SJSA1 (cell line): ENCODE data around the gene PRDM5. TPM values are rescaled to one million over a fixed set of nuclear protein-coding genes. Genes with fewer than 3 reads are reported as not detected.

ENCODE experiments used
- DNase-seq, 2 experiments: peaks; one replicate each; pipeline ENCODE4 v3.0.0-alpha.2; 2015 to 2020; ENCODE audit warnings: low spot score in 2 of 2, low read depth in 1 of 2
- H3K27ac ChIP-seq: fragments of 250-450 bp; sonication (Bioruptor Pico); 2 replicates; pipeline ENCODE4 v1.5.1; 2020; ENCODE audit warnings: mild to moderate bottlenecking, moderate library complexity
- H3K27me3 ChIP-seq: fragments of 250-450 bp; sonication (Bioruptor Pico); replicated peaks from 2 replicates; pipeline ENCODE4 v1.5.1; 2020; ENCODE audit warnings: mild to moderate bottlenecking, moderate library complexity
- H3K36me3 ChIP-seq: fragments of 250-450 bp; sonication (Bioruptor Pico); 2 replicates; pipeline ENCODE4 v1.5.1; 2020; ENCODE audit warnings: mild to moderate bottlenecking
- H3K4me1 ChIP-seq: fragments of 250-450 bp; sonication (Bioruptor Pico); replicated peaks from 2 replicates; pipeline ENCODE4 v1.6.1; 2021; ENCODE audit warnings: mild to moderate bottlenecking
- H3K4me3 ChIP-seq: fragments of 250-450 bp; sonication (Bioruptor Pico); 2 replicates; pipeline ENCODE4 v1.5.1; 2020; ENCODE audit warnings: mild to moderate bottlenecking
- H3K9me3 ChIP-seq: fragments of 250-450 bp; sonication (Bioruptor Pico); replicated peaks from 2 replicates; pipeline ENCODE4 v1.5.1; 2020; ENCODE audit warnings: mild to moderate bottlenecking
- total RNA-seq: library from RNA; depleted of rRNA; stranded (reverse); fragments of >200 nt; shearing (Covaris generic); gene quantifications from 2 replicates; pipeline ENCODE4 v1.2.3, GENCODE V29; 2014

The PRDM5 gene
- total RNA-seq, 1 experiment from 2014 or later, result 11.1 TPM

DNA sequence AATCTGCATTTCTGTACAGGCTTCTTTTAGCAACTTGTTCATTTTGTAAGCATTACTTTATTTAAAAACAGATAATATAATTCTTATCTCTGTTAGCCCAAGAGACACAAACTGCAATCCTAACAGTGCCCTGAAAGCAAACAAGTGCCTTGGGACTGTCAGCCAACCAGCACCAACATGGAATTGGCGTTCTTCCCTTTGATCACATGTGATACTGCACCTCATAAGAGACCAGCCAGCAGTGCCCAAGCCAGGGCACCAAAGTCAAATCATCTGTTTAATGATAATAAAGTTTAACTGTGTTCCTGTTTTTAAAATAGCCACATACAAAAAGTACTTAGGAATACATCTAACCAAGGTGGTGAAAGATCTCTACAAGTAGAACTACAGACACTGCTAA, 223.2 kb downstream of the PRDM5 start:
- no peaks in the 10 kb centered on the region for H3K9me3 ChIP-seq
- H3K4me1 ChIP-seq, result peaks cover 6% of the 10 kb centered on the region; the same call in 1 of the 2 replicates
- DNase-seq, result no peak
- no peak overlapping the region for H3K4me3 ChIP-seq
- H3K27me3 ChIP-seq, result no peaks in the 10 kb centered on the region
- H3K36me3 ChIP-seq, result no peaks in the 10 kb centered on the region
- H3K27ac ChIP-seq, result no peak overlapping the region

DNA sequence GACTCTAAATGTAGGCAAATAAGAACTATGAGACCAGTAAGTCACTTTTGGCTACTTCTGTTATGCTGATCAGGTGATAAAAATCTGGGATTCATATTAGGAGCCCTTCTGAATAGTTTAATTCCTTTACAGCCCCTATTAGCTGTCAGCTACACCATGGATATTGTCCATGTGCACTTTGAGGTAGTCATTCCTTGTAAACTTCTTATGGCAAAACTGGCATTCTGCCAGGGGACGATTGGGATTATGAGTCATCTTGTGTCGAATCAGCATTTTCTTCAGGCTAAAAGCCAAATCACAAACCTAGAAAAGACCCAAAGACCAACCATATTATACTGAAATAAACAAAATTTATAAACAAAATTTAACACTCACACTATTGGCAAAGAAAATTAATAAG, 227.6 kb downstream of the PRDM5 start:
- Histone ChIP-seq H3K27ac (no peak overlapping the region), H3K27me3 (no peaks in the 10 kb centered on the region), H3K4me3 (no peak overlapping the region), H3K4me1 (peaks cover 12% of the 10 kb centered on the region), H3K36me3 (no peaks in the 10 kb centered on the region), H3K9me3 (no peaks in the 10 kb centered on the region)
- DNase-seq, result peak in 1 of 2 experiments; percentile 16

DNA sequence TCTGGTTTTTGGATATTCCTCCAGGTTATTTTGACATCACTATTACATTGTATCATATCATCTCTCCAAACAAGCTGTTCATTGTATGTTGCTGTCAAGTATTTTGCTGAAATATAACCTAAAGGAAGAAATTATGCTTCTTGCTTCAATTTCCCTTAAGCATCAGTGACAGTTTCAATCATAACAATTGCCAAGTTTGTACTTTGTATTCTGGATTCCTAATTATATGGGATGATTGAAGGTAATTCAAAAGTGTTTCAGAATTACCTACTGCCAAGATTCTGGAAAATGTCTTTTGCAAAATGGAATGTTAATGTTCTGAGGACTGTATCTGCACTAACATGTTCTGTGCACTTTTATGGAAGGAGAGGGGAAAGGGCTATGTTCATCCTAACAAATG, 228.7 kb downstream of the PRDM5 start:
- H3K36me3 ChIP-seq, result no peaks in the 10 kb centered on the region
- DNase-seq, result no peak
- peaks cover 12% of the 10 kb centered on the region for H3K4me1 ChIP-seq
- H3K9me3 ChIP-seq, result no peaks in the 10 kb centered on the region
- no peak overlapping the region for H3K27ac ChIP-seq
- H3K27me3 ChIP-seq, result no peaks in the 10 kb centered on the region
- no peak overlapping the region for H3K4me3 ChIP-seq

GRCh38 chr4:120692964-120693363, 229.6 kb downstream of the PRDM5 start:
- Histone ChIP-seq H3K9me3 (no peaks in the 10 kb centered on the region), H3K27me3 (no peaks in the 10 kb centered on the region), H3K4me1 (peaks cover 12% of the 10 kb centered on the region), H3K27ac (no peak overlapping the region), H3K4me3 (no peak overlapping the region), H3K36me3 (no peaks in the 10 kb centered on the region)
- peak; percentile 33 to 50 for DNase-seq

DNA sequence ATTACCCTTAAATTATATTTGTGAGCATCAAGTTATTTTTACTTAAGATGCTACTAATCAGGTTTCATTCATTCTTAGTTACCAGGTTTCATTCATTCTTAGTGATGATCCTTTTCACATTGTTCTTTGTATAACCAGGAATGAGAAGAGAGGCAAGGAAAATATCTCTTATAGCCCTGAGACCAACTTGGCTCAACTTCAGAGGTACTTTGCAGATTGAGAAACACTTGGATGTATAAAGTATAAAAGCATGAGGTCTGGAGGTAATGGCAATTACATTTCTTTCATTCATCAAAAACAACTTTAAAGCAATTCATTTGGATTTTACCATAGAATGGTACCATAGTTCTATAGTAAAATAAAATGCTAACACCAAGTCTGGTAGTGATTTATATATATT, 231.0 kb downstream of the PRDM5 start:
- no peaks in the 10 kb centered on the region for H3K9me3 ChIP-seq
- H3K36me3 ChIP-seq, result no peaks in the 10 kb centered on the region
- H3K4me1 ChIP-seq, result peaks cover 12% of the 10 kb centered on the region
- no peak overlapping the region for H3K27ac ChIP-seq
- no peak overlapping the region for H3K4me3 ChIP-seq
- no peak for DNase-seq
- no peaks in the 10 kb centered on the region for H3K27me3 ChIP-seq

GRCh38 chr4:120691106-120691505, 231.4 kb downstream of the PRDM5 start:
- Histone ChIP-seq H3K4me3 (no peak overlapping the region), H3K27ac (no peak overlapping the region), H3K36me3 (no peaks in the 10 kb centered on the region), H3K27me3 (no peaks in the 10 kb centered on the region), H3K4me1 (peaks cover 12% of the 10 kb centered on the region), H3K9me3 (no peaks in the 10 kb centered on the region)
- DNase-seq, result no peak

GRCh38 chr4:120688791-120689190, 233.7 kb downstream of the PRDM5 start:
- Histone ChIP-seq H3K4me3 (no peak overlapping the region), H3K4me1 (peaks cover 6% of the 10 kb centered on the region), H3K36me3 (no peaks in the 10 kb centered on the region), H3K9me3 (no peaks in the 10 kb centered on the region), H3K27me3 (no peaks in the 10 kb centered on the region), H3K27ac (no peak overlapping the region)
- no peak for DNase-seq

DNA sequence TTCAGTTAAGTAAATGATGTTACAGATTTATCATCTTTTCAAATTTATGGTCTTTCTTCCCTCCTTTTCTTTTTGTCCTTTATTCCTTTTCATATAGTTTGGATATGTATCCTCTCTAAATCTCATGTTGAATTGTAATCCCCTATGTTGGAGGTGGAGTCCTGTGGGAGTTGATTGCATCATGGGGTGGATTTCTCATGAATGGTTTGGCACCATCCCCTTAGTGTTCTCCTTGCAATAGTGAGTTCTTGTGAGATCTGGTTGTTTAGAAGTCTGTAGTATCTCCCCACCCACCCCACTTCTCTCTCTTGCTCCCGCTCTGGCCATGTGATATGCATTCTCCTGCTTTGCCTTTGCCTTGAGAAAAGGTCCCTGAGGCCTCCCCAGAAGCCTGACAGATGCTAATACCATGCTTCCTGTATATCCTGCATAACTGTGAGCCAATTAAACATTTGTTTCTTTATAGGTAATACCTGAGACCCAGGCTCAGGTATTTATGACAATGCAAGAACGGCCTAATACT, 236.7 kb downstream of the PRDM5 start:
- Histone ChIP-seq H3K27me3 (no peaks in the 10 kb centered on the region), H3K9me3 (no peaks in the 10 kb centered on the region), H3K4me3 (no peak overlapping the region), H3K36me3 (no peaks in the 10 kb centered on the region), H3K4me1 (no peaks in the 10 kb centered on the region), H3K27ac (no peak overlapping the region)
- DNase-seq, result no peak

DNA sequence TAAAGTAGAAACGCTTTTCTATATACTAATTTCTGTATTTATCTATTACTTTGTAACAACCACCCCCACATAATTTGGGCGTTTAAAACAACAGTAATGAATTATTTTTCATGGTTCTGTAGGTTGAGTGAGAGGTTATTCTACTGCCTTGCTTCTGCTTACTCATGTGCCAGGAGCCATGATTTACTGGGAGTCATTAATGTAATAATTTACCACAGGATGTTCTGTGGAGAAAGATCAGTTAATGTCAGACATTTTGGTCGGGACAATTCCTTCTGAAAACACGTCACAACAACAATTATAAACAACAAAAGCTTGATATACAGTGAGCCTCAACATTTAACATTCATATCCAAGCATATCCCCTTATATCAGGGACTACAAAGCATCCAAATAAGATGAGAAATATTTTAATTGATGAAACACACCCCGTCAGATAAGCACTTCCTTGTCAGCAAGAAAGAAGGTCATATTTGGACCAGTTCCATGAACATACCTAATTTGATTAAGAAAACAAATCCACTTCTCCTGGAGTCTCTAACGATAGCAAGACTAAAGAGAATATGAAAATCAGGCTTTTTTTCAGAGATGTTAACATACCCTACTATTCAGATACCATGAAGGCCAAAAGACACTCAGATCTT, 238.5 kb downstream of the PRDM5 start:
- Histone ChIP-seq H3K4me3 (no peak overlapping the region), H3K27ac (no peak overlapping the region), H3K4me1 (no peaks in the 10 kb centered on the region), H3K27me3 (no peaks in the 10 kb centered on the region), H3K36me3 (no peaks in the 10 kb centered on the region), H3K9me3 (no peaks in the 10 kb centered on the region)
- no peak for DNase-seq

DNA sequence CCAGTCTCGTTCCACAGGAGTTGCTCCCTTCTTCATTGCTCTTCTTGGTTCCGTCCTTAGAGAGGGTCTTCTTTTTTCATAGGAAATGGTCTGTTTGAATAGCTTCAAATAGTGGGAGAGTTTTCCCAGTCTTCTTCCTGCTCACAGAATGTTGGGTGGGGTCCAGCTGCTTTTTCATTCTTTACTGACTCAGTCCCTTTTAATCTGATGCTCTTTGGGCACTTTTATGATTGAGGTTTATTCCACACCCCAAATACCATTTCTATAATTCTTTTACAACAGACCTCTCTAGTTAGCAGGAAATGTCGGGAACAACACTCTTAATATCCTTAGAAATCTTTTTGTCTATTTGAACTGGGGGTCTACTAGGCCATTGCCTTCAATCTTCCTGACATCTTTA, 239.5 kb downstream of the PRDM5 start:
- no peak overlapping the region for H3K27ac ChIP-seq
- no peaks in the 10 kb centered on the region for H3K36me3 ChIP-seq
- no peaks in the 10 kb centered on the region for H3K9me3 ChIP-seq
- no peak overlapping the region for H3K4me3 ChIP-seq
- no peaks in the 10 kb centered on the region for H3K4me1 ChIP-seq
- no peak for DNase-seq
- no peaks in the 10 kb centered on the region for H3K27me3 ChIP-seq

- no peak for DNase-seq
- Histone ChIP-seq H3K27ac (no peak overlapping the region), H3K9me3 (no peaks in the 10 kb centered on the region), H3K27me3 (no peaks in the 10 kb centered on the region), H3K36me3 (no peaks in the 10 kb centered on the region), H3K4me3 (no peak overlapping the region), H3K4me1 (no peaks in the 10 kb centered on the region)
Observed at GRCh38 chr4:120680647-120681228, 241.8 kb downstream of the PRDM5 start.

DNA sequence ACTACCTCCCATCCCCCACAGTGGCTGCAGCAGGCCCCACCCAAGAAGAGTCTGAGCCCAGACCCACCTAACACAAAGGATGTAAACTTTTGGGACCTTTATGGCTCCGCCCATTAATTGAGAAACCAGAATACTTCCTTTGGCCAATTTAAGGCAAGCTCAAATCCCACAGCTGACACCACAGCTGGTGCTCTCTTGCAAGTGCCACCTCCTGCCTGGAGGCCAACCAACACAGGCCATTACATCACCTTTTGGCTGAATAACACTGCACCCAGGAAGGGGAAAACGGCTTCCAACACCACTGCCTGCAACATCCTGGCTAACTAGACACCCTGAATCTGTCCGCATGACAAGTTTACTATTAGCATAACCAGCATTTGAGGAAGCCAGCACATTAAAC, 248.8 kb downstream of the PRDM5 start:
- DNase-seq, result no peak
- Histone ChIP-seq H3K4me1 (no peaks in the 10 kb centered on the region), H3K36me3 (no peaks in the 10 kb centered on the region), H3K9me3 (0 out of 2 replicates have a peak, but pooled peaks cover 6% of the 10 kb centered on the region), H3K27ac (no peak overlapping the region), H3K27me3 (no peaks in the 10 kb centered on the region), H3K4me3 (no peak overlapping the region)

GRCh38 chr4:120672558-120673147, 249.9 kb downstream of the PRDM5 start:
- no peaks in the 10 kb centered on the region for H3K4me1 ChIP-seq

GRCh38 chr4:120672076-120672475, 250.4 kb downstream of the PRDM5 start:
- Histone ChIP-seq H3K4me1 (no peaks in the 10 kb centered on the region), H3K27me3 (no peaks in the 10 kb centered on the region), H3K36me3 (no peaks in the 10 kb centered on the region), H3K27ac (no peak overlapping the region), H3K9me3 (0 out of 2 replicates have a peak, but pooled peaks cover 6% of the 10 kb centered on the region), H3K4me3 (no peak overlapping the region)
- no peak for DNase-seq

More at GRCh38 chr4:120672558-120673147, 249.9 kb downstream of the PRDM5 start:
- no peak for DNase-seq
- Histone ChIP-seq H3K9me3 (0 out of 2 replicates have a peak, but pooled peaks cover 6% of the 10 kb centered on the region), H3K4me3 (no peak overlapping the region), H3K27me3 (no peaks in the 10 kb centered on the region), H3K36me3 (no peaks in the 10 kb centered on the region), H3K27ac (no peak overlapping the region)
